Muscle of back (tissue), 11 donors: Measurements from ENCODE around the gene ARID5B. TPM values are rescaled to one million over a fixed set of nuclear protein-coding genes. Genes with fewer than 3 reads are reported as not detected.
"Not testable (repeated sequence)": the region's sequence is repeated elsewhere in the genome, so short reads cannot be mapped to it uniquely, and the experiment has no call there.

Source experiments
- DNase-seq, 3 donors: peaks; one replicate each; pipeline versions ENCODE4 v3.0.0 to v3.0.0-alpha.2; 2013
- polyA plus RNA-seq, 10 donors: library from polyadenylated mRNA; unstranded; fragments of 120-200 nt; gene quantifications; one replicate each; pipeline ENCODE4 v1.2.1, GENCODE V29; 2013; ENCODE audit not compliant: insufficient read length in 10 of 10

Gene ARID5B
- polyA plus RNA-seq, 10 donors, result 11.5 to 30.6 (median 19.6) TPM

DNA sequence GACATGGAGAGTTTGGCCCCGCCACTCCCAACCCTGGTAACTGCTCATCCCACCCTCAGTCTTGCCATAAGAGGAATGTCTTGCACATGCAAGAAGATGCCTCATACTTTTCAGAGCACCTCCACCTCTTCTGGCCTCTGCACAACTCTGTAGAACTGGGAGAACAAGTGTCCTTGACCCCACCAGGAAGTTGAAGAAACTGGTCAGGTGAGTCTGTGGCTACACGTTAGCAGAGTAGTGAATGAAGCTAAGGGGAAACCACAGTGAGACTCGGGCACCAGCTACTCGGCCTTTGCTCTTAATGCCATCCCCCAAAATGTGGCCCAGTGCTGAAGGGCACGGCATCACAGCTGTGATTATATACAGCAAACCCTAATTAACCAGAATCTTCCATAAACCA, 110.1 kb downstream of the ARID5B start:
- no peak for DNase-seq

DNA sequence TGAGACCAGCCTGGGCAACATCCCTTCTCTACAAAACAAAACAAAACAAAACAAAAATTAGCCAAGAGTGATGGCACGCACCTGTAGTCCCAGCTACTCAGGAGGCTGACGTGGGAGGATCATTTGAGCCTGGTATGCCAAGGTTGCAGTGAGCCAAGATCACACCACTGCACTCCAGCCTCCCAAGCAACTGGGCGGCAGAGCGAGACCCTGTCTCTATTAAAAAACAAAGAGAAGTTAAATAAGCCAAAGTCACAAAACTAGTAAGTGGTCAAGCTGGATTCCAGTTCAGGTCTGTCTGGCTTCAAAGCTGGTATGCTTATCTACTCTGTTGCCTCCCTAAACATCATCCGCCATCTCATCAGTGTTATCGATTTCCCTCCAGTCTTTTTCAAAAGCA, 110.8 kb downstream of the ARID5B start:
- no peak for DNase-seq

DNA sequence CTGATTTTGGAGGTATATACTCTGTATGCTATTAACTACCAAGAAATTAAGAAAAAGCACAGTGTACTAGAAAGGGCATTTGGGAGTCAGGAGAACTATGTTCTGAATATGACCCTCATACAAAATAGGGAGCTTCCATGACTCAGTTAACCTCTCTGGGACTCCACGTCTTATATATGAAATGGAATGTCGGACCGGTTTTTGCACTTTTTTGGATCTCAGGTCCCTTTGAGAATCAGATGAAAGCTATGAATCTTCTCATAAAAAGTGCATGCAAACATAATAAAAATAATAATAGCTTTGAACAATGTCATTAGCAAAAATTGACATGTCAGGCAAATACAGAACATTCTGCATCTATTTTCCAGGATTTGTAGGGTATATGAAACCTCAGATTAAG, 113.0 kb downstream of the ARID5B start:
- no peak for DNase-seq

DNA sequence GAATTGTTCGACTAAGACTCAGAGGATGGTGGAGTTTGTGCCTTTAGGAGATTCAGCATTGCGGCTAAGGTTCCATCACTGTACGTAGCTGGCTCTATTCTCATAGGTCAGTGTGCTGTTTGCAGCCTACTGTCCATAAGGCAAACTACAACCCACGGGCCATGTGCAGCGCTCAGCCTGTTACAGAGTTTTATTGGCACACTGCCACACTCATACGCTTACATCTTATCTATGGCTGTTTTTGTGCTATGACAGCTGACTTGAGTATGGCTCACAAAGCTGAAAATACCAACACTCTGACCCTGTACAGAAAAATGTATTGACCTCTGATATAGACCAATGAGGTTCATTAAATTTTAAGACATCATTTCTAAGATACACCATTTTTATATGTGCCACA, 114.5 kb downstream of the ARID5B start:
- peak in 1 of 3 donors; percentile 52 for DNase-seq

DNA sequence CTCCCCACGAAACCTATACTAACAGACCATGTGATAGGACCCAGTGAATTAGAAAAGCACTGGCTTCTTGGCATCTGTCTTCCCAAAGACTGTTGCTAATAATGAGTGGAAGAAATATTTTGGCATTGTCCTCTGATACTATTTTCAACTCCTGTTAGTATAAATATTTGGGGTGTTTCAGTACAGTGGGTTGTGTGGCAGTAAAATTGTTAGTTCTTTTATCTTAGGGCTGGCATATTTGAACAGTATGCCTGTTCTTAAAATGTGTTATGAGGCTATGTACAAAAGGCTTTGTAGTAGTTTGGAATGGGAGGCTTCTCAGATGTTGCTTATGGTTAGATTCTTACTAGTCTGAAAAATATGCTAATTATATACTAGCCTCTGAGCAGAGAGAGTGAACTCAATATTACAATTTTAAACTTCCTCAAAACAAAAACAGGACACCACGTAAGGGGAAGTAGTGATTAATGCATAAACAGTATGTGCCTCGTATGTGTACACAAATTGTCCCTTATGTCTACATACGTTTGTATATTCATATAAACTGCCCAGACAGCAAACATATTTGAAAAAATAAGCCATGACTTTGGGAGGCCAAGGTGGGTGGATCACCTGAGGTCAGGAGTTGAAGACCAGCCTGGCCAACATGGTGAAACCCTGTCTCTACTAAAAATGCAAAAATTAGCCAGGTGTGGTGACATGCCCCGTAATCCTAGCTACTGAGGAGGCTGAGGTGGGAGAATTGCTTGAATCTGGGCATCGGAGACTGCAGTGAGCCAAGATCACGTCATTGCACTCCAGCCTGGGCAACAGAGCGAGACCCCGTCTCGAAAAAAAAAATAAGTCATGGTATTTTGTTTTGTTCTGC, 115.4 kb downstream of the ARID5B start:
- DNase-seq, result peak in 1 of 3 donors; percentile 34

DNA sequence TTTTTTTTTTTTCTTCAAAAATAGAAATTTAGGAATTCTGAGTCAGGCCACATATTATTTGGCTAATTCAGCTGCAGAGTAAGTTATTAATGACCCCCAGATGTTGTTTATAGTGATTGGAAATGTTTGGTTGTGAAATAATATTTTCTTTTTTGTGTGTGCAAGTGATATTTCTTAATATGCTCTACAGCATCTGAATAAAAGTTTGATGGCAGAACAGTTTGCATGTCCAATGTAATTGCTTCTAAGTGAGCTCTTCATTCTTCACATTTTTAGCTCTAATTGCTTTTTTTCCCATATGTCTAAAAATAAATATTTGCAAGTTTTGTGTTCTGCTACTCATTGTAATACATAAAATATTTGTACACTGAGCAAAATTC, 116.0 kb downstream of the ARID5B start:
- peak in 1 of 3 donors; percentile 68 for DNase-seq

DNA sequence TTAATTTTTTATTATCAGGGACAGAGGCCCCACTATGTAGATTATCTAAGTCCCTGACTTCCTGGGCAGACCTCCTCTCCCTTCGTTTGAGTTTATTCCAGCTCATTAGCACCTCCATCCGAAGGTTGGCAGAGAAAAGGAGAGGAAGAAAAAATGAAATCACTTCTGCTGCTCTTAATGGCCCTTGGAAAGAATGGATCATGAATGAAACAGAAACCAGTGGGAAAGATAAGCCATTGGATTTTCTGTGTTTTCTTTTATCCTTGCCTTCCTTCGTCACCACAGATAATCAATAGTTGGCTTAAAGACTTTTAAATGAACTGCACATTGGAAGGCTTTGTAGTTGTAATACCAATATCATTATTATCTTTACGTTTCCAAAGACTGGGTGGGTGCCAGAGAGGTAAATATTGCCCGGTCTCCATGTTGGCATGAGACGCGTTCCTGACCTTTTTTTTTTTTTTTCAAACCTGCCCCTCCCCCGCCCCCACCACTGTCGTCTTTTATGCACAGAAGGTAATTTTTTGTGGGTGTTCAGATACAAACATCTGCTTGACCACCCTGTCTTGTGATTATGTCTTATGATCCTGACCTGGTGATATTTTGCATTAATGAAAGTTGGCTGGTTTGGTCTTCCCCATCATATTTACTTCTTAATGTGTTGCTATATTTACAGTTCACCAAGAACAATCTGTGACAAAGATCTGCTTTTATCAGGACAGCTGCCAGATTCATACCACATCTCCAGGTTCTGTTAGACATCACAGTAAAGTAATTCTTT, 116.8 kb downstream of the ARID5B start:
- DNase-seq, result peak in 1 of 3 donors; percentile 56

DNA sequence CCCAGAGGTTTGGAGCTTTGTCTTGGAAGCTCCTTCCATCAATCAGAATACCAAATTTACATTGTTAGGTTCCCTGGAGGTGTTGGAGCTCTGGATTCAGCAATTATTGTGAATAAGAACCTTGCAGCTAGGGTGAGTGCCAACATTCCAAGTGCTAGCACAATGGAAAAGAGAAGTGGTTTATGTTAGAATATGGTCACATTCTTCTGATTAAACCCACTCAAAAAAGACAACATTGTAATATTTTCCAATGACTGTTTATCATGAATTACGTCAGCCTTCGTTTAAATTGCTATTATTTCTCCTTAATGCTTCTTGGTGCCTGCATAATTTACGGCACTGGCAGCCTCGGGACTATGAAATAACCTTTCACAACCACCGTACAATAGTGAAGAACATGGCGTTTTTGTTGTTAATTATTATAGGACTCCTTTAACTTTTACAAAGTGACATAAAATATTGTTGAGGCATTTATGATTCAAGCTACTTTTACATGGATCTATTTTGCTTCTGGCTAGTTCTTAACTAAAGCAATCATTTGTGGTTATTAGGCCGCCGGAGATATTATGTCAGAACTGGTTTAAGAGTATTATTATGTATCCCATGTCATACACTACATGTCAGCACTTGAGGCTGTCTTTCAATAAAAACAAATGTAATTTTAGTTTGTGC, 117.7 kb downstream of the ARID5B start:
- peak in 2 of 3 donors; percentile 62 to 81 for DNase-seq

DNA sequence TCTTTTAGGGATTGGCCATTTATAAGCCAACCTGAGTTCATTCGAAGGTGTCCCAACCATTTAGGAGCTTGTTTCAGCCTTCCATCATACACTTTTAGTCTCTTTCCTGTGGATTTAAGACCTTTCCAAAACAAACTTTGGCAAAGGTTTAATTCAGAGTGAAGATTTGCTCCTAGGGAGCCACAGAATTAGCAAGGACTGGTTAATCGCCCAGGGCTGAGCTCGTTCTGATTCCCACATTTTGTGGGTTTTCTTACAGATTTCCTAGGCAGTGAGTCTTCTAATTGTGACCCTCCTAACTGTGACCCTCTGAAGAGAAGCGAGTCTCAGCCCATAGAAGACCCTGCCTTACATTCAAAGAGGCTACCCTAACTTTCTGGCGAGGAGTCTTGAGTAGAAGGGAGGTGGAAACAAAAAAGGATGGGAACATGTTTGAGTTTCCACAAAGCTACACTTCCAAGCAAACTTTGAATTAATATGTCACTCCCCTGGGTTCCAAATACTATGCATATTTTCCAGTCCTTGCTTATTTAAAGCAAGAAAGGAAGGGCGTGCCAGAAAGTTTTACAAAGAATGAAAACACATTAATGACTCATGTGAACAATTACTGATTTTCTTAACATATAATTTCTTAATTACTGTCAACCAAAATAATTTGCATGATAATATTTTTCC, 118.3 kb downstream of the ARID5B start:
- peak in 2 of 3 donors; percentile 73 to 84 for DNase-seq

DNA sequence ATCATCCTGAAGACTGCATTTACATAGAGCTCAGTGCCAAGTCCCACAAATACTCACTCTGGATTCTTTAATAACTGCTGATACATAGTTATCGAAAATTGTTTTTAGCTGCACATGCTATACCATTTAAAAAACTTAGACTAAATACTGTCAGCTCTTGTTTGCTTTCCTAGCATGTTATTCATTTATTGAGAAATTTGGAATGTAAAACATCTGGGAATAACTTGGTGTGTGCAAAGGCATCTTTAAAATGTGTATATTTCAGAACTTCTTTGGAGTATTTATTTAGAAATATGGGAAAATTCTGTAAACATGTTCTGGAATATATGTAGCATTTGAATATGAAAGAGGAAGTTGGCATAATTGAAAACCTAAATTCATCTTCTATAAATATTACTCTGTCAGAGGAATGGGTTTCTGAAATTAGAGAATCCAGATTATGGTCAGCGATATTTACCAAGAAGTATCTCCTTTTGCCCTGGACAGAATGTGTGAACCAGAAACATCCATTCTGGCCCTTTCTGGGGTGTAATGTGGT, 119.7 kb downstream of the ARID5B start:
- DNase-seq, result no peak

DNA sequence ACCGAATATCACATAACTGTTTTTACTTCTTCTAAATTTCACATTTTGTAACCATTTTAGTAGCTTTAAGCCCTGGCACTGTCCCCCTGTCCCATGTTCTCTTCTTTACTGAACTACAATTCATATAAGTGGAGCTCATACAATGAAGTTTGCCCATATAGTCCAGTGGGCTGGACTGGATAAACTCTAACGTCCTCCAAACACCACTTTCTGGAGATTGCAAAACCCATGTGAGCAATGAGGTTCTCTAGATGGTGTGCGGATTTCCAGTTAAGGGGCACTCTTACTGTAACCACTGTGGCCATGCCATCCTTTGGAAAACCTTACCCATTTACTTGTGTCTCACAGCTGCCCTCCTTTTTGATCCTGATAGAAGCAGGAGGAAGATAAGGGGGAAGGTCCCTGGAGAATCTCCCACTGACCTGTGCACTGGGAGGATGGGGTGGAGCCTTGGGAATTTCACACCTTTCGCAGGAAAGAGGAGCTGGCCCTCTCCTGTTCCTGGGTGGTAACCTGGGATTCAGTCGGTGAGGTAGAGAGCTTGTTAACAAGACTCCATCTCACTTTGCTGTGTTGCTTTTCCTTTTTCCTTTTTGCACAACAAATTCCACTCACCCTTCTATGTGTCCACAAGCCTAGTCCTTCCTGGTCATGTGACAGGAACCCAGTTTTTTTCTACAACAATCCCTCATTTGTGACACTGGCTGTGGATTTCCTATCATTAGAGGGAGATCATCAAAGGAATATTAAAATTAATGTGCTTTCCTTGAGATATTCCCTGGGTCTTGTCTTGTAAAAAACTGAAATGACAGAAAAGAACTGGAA, 120.7 kb downstream of the ARID5B start:
- DNase-seq, result no peak

DNA sequence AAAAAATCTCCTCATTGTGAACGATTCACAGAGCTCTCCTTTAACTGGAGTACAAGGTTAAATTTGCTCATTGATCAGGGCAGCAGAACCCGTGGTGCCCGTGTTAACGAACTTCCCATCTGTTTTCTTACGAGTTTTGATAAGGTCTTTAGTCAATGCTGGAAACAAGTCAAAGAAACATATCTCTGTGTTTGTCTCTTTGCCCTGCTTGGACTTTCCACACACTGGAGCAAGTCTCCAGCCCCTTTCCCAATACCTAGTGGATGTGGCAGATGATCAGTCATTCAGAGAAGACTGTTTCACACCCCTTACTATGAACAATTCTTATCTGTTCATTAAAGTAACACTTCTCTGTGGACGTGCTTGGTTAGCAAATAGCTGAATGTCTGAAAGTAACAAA, 121.3 kb downstream of the ARID5B start:
- no peak for DNase-seq

DNA sequence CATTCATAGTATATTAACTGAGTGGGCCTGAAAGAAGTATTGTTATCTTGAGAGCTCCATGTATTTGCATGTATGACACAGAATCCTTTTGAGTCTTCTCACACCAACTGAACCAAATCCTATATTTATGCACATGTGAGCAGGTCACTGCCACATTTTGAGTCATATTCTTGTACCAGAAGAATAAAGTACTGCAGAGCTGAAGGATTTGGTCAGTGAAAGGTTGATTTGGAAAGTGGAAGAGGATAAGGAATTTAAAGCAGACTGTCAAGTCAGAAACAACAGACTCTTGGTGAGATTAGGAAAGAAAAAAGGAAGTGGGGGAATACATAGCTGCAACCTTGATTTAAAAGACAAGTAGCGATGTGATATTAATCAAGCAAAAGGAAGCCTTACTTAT, 121.8 kb downstream of the ARID5B start:
- DNase-seq, result no peak

DNA sequence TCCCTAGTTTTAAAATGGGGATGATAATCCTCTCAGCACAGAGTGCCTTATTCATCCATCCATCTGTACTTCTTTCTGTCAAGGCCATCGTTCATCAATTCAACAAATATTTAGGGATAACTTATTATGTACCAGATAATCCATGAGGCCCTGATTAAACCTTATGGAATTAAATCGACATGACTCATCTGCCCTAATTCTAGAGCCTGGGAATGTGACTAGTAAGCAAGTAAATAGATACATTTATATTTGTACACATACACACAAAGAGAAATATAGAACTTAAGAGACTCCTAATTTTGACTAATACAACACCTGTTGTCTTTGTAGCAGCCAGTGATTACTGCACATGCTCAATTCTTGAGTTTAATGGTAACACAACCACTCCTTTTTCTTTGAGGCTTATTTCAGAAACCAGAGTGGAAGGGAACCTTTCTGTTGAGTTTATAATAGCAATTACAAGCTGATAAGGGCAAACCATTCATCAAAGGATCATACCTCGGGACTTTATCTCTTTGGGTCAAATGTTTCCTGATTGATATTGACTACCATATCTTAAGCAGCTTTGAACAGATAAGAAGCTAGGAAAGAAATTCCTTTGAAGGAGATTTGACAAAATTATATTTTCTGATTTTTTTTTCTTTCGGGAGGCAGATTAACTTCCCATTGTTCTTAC, 122.7 kb downstream of the ARID5B start:
- DNase-seq, result no peak

DNA sequence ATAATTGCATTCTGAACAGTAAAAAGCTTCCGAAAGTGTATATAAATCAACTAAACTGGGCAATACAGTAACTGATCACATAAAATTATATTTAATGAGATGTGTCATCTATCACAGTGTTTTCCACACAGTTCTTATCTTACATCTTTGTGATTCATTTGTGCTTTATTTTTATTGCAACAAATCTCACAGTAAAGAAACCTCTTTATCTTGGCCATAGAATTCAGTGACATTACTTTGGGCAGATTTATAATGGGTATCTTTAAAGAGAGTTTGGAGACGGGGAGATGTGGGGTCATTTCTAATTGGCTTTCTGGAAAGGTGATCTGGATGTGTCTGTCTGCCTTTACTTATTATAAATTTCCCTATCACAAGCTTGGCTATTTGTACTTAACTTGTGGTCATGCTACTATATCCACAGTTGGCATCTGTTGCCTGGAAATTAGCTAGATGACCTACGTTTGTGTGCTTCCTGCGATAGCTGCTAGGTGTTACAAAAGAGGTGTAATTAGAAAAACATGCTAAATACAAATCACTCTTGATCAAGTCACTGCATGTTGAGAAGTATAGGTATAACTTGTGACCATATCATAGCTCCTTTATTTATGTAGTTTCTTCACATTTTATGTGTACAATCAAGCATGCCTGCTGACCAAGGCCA, 123.8 kb downstream of the ARID5B start:
- DNase-seq, result no peak

DNA sequence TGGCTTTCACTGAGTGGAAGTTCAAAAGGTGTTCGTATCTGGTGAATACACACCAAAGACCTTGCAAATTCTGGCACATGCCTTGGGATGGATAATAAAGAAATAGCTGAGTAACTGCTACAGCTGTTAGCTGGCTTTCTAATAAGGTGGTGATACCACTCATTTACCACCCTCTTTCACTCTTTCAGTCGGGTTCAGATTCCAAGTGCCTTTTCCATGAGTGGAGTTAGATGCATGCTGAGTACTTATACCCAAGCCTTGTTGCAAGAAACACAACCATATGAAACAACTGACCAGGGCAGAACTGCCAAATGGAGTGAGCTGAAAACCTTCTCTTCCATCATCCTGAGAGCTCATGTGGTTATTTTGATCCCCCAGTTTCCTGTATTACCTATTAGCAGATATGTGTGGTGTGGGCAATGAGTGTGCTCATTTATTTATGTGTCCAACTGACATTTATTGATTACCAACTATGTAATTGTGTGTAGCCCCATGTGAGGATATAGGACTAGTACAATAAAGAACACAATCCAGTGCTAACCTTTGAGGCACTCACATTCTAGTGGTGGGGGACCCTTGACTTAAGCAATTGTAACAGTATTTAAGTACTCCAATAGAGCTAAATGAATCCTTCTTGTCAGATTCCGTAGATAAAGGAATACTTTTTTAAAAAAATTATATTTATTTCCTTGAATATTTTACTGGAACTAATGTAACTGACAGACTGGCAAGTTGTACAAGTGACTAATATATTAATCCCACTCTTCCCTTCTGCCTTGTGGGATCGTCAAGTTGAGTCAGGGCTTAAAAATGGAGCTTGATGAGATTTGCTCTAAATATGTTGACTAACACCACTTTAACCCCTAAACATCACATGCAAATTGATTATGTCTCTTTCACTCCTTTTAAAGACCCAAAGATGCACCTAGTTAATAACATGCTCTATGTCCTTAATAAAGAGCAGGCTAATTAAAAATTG, 124.7 kb downstream of the ARID5B start:
- no peak for DNase-seq

DNA sequence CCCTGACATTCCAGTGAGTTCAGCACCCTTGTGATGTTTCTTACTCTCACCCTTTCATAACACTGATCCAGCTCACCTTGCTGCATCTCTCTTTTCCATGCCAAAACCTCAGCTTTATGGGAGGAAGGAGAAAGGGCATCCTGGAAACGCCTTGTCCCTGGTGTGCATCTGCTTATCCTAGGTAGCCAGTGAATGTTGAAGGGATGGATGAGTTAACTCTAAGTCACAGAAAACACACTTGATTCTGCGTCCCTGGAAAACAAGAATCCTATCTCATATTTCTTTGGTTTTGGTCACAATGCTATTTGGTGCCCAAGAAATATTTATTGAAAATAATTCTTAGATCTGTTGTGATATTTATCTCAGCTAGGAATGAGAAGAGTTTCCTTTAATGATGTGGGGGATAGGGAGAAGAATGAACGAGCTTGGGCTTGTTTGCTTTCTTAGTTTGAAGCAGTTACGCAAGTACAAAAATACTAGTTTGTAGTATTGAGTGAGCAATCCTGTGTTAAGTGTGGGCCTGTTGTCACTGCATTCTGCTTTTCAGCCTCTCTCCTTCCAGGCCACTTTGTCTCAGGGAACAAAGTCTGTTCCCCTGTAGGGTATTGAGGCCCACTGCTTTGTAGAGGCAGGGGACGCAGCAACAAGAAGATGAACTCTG, 126.5 kb downstream of the ARID5B start:
- DNase-seq, result no peak

DNA sequence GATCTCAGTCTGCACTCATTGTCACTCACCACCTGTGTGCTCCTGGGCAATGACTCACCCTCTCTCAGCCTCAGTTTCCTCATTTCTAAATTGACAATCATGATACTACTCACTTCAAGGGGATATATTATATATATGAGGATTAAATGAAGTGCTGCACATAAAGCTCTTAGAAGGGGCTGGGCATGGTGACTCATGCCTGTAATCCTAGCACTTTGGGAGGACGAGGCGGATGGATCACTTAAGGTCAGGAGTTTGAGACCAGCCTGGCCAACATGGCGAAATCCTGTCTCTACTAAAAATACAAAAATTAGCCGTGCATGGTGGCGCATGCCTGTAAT, 127.0 kb downstream of the ARID5B start:
- not testable (repeated sequence) for DNase-seq
